Measurements from ENCODE around the gene ITPRIPL1.

Gene ITPRIPL1

GRCh38 chr2:96361751-96362150 is 36.6 kb downstream of the ITPRIPL1 start:
- no peak for DNase-seq

DNA sequence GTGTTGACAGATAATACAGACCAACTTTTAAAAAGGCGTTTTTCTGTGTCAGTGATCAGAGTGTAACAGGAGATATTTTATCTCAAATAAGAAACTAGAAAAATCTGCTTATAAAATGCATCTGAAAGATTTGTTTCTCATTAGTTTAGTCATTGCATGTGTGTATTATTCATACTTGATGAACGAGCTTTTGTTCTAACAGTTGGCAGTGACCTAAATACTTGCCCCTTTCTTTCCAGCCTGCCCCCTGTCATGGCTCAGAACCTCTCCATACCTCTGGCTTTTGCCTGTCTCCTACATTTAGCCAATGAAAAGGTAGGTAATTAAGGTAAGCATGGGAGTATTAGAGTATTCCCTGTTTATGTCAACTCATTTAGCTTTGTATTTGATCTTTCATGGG is 44.1 kb downstream of the ITPRIPL1 start:
- no peak for DNase-seq

- no peak for DNase-seq
These were observed 49.3 kb downstream of the ITPRIPL1 start for GRCh38 chr2:96374211-96374951.

All from activated CD4-positive, alpha-beta T cell treated with anti-CD3 and anti-CD28 coated beads, Interleukin-2, Interleukin-6, amounts not matched to agents 100 ng/mL and 50 ng/mL, durations not matched to agents 16 hours and 8 hours (primary cell).